HT-29 (cell line): ENCODE data around the gene TRIM47. TPM values are rescaled to one million over a fixed set of nuclear protein-coding genes. Genes with fewer than 3 reads are reported as not detected.

Source experiments
- DNase-seq: peaks from one replicate; pipeline ENCODE4 v3.0.0-alpha.2; 2015; ENCODE audit warnings: low spot score
- total RNA-seq: library from RNA; depleted of rRNA; stranded (reverse); fragments of >200 nt; shearing (Covaris generic); gene quantifications from 2 replicates; pipeline ENCODE4 v1.2.3, GENCODE V29; 2014

TRIM47 gene
- total RNA-seq, 1 experiment from 2014 or later: 69.5 TPM

DNA sequence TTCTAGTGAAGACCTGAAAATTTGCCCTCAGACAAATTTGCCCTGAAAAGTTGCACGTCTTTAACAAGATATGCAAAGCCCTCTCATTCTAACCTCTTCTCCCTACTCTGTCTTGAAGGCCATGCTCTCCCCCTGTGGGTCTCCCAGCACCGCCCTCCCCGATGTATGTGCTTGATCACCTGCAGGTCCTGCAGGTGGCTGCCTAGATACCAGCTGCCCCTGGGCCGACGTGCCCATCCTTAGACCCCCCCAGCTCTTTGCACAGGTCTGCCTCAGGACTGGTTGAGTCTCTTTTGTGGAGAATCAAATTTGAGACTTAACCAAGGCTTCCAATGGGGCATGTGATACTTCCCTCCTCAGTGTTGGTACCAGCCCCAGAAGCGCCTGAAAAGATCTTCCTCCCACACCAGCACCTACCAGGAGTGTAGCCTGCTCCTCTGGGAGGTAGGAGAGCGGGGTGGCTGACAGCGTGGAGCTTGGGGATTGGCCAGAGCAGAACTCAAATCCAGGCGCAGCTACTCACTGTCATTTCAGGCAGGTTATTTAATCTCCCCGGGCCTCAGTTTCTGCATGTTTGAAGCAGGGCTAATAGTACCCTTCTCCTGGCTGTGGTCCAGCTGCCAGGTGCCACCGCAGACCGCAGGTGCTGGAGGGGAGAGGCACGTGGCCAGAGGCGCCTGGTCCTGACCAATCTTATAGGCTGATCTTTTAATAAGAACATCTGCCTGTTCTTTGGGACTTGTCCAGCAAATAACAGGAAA lies 30.9 kb upstream of the TRIM47 start:
- DNase-seq: peak; percentile 63

- DNase-seq: no peak
Measured at GRCh38 chr17:75908201-75908600, 29.8 kb upstream of the TRIM47 start.

DNA sequence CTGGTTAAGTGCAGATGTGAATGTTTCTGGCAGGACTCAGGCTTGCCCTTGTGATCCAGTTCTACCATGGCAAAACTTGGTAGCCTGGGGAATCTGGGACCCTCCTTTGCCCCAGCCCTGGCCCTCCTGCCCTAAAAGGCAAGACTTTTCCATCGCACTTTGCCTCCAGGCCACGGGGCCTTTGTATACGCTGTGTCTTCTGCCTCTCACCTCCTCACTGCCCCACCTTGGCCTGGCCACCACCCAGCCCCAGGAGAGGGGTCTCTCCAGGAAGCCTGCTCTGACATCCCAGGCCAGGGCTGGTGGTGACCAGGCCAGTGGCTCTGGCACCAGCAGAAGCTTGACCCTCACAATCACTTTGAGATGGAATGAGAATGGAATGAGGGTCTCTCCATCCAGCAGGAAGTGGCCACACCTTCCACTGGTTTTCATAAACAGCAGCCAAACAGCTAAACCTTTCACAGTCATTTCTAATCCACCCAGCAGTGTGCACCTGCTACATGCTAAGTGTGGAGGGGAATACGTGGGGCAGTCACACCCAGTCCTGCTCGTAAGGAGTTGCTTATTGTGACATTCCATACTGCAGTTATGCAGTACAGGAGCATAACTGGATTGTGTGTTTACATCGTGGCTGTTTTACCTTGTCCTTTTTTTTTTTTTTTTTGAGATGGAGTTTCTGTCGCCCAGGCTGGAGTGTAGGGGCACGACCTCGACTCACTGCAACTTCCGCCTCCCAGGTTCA lies 27.9 kb upstream of the TRIM47 start:
- DNase-seq: no peak

GRCh38 chr17:75904749-75905521 lies 26.6 kb upstream of the TRIM47 start, which contains the start of gene MRPL38:
MRPL38 (minus strand) TSS chr17:75904884; CDS start chr17:75904875, 9 bp downstream.
- peak; percentile 97 for DNase-seq

DNA sequence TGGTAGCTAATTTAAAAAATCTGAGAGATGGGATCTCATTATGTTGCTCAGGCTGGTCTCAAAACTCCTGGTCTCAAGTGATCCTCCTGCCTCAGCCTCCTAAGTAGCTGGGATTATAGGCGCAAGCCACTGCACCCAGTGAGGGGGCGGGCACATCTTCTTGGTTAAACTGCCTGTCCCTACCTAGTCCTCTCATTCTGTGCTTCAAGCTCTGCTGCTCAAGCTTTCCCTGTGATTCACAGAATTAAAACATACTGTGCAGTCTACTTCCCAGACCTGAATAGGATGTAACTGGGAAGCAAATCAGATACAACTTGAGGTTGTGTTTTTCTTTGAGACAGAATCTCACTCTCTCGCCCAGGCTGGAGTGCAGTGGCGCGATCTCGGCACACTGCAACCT lies 24.0 kb upstream of the TRIM47 start:
- no peak for DNase-seq

- DNase-seq: no peak
Measured at GRCh38 chr17:75901727-75902126, 23.3 kb upstream of the TRIM47 start.

DNA sequence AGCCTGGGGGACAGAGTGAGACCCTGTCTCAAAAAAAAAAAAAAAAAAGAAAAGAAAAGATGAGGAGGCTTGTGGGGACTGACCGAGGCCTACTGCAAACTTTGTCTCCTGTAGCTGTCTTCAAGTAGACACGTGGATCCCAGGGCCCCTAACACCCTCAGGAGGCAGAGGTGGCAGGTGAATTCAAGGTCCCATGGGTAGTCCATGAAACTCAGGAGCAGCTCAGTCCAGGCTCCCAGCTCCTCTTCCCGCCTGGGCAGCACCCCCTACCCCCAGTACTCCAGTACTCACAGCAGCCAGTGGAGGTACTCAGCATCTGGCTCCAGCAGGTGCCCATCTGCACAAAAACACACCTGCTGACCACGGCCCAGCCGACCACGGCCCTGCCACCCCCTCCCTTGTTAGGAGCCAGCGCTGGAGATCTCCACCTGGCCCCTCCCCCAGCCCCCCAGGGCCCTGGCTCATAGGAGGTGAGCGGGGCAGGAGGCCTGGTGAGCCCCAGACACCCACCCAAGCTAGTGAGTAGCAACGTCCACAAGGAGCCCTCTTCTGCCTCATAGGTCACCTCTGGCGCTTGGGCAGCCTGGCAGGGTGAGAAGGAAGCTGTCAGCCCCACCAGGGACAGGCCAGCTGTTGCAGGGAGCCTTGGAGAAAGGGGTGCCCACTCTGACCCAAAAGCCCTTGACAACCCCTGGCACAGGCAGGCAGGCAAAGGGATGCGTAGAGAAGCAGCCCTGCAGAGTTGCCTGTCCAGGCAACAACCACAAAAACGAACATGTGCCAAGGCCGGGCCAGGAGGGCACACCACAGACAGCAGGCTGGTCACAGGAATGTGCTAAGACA lies 22.5 kb upstream of the TRIM47 start:
- no peak for DNase-seq

- no peak for DNase-seq
Measured at GRCh38 chr17:75899767-75900468, 21.5 kb upstream of the TRIM47 start.

- DNase-seq: no peak
Measured at GRCh38 chr17:75899353-75899752, 21.0 kb upstream of the TRIM47 start.

DNA sequence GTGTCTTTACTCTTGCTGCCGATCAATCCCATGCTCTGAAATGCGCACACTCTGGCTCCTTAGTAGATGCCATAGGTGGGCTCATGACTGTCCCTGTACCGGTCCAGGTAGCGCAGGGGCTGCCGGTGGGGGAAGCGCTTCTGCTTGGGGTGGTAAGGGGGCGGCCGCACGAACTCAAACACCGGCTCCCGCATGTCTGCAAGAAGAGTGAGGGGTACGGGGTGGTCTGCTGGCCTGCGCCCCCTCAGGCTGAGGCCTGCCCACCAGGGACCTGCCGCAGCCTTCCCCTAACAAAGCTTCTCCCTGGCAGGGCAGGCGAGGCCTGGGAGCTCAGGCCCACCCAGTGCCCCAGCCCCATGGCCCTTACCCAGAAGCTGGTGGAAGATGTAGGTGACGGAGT lies 20.4 kb upstream of the TRIM47 start:
- no peak for DNase-seq

- no peak for DNase-seq
Measured at GRCh38 chr17:75898065-75898464, 19.7 kb upstream of the TRIM47 start.

- no peak for DNase-seq
Measured at GRCh38 chr17:75897160-75898019, 19.0 kb upstream of the TRIM47 start.

DNA sequence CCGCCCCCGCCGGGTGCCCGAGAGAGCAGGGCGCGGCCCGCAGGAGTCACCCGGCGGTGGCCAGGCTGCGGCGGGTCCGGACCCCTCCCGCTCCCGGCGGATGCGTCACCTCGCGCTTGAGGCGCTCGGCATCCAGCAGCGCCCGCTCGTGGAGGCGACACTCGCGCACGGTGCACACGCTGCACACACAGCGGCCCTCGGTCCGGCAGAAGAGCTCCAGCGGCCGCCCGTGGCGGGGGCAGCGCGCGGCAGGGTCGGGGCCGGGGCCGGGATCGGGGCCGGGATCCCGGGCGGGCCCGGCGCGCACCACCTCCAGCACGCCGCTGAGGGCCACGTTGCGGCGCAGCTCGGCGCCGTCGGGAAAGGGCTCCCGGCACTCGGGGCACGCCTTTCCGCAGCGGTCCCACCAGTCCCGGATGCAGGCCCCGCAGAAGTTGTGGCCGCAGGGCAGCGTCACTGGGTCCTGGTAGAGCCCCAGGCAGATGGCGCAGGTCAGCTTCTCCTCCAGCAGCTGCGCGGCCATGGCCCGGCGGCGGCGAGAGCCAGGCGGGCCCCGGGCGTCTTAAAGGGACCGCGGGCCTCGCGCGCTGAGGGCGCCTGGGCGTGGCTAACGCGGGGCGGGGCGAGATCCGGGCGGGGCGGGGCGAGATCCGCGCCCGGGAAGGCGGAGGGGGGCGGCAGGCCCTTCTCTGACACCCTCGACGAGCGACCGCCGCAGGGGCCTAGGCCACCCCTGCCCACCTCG lies 18.2 kb upstream of the TRIM47 start, which contains the start of gene TRIM65:
Gene TRIM65, minus strand, starts transcription at position 537 of the 745 bp plus-strand sequence. Its CDS starts 14 bp downstream, at position 523.
- DNase-seq: peak; percentile 76

- peak; percentile 25 for DNase-seq
Measured at GRCh38 chr17:75895370-75896155, 17.2 kb upstream of the TRIM47 start.

DNA sequence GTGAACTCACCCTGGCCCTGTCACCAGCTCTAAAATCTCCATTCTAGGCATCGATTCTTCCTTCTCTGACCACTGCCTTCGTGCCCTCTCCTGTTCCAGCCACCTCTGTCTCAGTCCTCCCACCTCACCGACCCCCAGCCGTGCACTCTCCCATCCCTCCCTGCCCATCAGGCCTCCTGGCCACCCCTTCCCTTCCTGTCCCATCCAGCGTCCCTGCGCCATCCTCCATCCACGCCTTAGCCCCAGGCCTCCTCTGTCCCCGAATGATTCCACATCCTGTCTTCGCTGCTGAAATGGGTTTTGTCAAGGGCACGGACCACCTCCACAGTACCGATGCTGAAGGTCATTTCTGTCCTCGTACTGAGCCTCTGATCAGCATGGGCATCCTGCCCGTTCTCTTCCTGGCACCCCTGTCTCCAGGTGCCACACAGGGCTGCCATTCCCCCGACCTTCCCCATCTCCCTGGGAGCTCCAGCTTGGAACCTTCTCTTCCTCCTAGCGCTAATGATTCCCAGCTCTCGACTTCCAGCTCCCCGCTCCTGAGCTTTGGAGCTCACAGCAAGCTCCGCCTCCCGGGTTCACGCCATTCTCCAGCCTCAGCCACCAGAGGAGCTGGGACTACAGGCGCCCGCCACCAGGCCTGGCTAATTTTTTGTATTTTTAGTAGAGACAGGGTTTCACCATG lies 15.8 kb upstream of the TRIM47 start:
- DNase-seq: no peak

GRCh38 chr17:75893305-75894048 lies 15.1 kb upstream of the TRIM47 start:
- no peak for DNase-seq
